AG08396 (cell line): ENCODE results near the gene BBS12.

Experiments
- DNase-seq: peaks from one replicate; pipeline ENCODE4 v3.0.0; 2012; ENCODE audit warnings: low spot score, mixed read lengths

Gene BBS12

DNA sequence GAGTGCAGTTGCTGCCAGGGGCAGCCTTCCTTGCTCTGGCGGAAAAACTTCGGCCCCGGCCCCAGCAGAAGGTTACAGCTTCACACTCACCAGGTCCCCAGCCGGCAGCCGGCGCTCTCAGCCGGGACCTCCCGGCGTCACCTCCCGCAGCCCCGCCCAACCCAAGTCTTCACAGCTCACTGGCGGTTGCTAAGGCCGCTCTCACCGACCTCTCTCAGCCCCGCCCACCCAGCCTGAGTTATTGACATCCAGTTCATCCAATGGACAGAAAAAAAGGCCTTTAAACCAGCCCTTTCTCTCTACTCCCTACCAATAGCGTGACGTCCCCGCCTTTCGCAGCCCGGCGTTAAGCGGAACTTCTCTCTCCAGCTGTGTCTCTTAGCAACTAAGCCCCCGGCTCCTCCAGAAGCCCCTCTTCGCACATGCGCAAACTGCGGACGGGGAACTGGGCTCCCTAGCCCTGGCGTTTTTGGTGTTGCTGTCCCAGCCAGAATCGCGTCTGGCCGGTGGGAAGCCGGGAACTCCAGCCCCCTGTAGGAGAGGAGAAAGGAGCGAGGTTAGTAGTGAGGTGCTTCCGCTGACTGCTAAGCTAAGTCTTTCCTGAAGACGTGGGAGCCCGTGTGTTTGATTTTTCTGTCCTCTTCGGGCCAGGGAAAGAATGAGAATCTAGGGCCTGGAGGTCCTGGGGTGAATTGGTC, at the start of gene BBS12:
TSS of gene BBS12 (plus strand) at position 376 of the 698 bp plus-strand sequence. CDS start 9,189 bp downstream, outside the sequence.
- DNase-seq: peak; percentile 95

DNA sequence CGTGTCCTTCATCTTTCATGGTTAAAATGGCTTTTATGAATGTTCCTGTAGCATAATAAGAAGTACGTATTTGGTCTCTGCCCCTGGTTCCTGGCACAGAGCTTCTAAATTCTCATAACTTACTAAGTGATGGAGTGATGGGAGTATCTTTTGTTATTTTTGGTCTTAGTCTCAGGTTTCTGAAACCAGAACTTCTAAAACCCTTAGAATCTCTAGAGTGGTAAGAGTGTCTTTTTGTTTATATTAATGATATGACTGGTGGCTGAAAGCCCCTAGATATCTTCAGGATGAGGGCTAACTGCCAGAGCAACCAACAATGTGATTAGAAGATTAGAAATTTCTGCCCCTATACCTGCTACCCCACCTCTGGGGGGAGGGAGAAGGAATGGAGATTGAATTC, 45.8 kb upstream of the BBS12 start:
- no peak for DNase-seq

DNA sequence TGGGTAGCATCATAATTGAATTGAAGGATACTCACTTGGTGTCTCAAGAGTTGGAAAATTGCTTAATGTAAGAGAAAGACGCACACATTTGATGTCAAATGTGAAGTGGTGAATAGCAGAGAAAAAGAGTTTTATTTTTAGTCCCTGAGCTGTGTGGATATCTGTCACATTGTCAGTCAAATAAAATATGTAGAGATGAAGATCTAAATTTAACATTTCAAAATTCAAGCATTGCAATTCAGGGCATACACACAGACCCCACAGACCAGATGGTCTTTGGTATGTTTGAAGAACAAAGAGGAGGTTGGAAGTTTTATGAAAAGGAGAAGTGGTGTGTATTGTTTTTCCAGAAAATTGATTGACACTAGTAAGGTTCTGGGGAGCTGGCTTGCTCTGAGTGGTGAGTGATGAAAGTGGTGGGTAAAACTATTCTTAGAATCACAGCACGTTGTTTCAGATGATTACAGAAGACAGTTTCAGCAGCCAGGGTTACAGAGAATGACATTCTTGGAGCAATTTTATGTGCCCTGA, 44.9 kb upstream of the BBS12 start:
- no peak for DNase-seq

DNA sequence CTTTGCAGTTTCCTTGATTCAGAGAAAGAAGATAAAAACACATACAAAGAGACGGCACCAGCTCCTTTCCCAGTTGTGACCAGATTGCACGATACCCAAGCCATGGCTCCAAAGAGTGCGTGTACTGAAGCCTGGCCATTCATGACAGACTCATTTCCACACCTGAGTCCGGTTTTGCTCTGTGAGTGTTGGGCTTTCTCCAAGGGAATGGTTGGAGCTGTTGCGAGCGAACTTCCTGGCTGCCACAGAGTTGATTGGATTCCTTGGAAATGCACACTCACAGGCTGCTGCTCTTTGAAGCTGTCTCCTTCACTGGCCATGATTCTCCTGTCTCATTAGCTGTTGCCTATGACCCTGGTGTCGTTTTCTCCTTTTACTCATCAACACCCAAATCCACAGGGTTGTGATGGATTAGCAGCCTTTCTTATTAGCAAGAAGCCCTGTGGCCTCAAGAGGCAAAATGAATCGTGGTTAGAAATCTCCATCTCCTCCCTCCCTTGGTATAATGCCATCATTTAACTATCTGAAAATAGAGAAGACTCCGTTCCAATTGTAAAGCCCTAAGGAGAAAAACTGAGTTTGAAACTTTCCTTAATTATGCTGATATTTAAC, 43.9 kb upstream of the BBS12 start:
- no peak for DNase-seq

DNA sequence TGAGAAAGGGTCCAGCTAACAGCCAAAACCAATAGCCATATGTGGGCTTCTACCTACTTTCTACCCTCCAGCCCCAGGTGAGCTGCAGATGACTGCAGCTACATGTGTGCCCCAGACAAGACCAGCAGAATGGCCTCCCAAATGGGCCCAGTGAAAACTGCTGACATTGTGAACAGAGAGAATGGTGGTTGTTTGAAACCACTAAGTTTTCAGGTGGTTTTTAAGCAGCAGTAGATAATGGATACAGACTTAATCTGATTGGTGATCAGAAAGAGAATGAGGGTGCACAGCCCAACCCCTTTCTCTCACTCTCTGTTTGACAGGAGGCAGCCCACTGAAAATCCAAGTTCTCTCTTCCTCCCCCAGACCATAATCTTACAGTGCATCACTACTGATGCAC, 42.5 kb upstream of the BBS12 start:
- DNase-seq: no peak

DNA sequence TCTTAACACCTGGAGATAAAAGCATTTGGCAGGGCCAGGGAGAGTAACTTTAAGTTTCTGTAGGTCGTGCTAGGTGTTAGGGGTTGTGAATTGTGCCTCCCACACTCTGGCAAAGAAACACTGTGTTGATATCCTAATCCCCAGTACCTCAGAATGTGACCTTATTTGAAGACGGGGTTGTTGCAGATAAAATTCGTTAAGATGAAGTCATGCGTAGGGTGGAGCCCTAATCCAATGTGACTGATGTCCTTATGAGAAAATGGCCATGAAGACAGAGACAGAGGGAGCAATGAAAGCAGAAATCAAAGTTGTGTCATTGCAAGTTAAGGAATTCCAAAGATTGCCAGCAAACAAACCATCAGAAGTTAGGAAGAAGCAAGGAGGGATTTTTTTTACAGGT, 40.5 kb upstream of the BBS12 start:
- DNase-seq: no peak

DNA sequence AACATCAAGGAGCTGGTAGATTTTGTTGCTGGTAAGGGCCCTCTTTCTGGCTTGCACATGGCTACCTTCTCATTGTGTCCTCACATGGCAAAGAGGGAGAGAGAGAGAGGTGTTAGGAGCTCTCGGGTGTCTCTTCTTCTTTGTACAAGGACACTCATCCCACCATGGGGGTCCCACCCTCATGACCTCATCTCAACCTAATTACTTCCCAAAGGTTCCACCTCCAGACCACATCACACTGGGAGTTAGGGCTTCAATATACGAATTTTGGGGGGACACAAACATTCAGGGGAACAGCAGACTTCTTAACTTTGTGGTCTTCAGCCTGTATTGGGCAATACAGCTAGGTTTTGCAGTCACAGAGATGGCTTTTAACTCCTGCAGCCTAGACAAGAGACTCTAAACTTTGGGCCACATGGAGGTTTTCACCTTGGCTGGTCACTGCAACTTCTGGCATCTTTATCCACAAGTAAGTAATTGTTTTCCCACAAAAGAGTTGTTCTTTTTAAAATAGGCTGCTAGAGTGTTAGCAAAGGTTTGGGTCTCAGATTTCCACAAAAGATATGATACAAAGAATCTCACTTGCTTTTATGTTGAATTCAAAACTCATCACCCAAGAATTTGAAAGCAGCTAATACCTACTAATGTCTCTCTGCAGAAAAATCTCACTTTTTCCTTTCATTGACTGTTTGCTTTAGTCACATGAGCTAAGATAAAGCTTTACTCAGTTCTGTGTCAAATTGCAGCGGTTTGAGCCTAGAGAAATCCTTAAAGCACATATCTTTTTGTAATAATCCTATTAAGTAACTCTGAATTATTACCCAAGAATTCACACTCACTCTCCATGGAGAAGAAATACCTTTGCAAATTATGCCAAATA, 39.6 kb upstream of the BBS12 start:
- no peak for DNase-seq

DNA sequence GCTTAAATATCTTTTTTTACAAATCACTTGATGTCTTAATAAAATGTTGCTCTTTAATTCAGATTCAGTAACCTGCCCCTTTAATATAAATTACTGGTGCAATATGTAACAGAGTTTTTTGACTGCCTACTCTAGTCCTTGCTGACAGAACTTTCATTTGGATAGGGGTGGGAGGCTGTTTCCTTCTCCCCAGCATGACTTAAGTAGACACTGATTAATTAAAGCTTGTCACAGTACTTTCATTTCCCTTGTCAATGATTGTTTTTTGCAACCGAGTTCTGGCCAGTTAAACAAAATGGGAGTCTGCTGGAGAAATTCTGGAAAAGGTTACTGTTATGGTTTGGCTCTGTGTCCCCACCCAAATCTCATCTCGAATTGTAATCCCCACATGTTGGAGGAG, 37.3 kb upstream of the BBS12 start:
- no peak for DNase-seq

DNA sequence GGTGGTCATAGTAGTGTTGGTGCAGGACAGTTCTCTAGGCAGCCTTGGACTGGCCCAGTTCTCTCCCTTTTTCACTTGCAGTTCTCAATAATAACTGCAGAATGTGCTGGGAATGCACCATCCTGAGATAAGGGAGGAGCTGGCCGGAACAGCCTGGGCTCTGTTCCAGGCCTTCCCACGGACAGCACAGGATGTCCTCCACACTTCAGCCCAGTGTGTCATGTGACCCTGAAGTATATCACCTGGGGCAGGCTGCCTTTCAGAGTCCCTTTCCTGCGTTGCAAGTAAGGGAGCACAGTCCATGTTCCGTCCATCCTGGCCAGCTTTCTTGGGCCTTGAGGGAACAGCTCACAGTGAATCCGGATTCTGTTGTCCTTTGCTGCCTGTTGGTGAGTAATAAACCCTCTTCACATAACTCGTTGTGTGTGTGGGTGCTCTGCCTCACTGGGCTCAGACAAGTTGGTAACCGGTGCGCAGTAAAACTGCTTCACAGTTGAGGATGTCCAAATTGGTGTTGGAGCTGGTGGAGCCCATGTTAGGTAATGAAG, 32.3 kb upstream of the BBS12 start:
- no peak for DNase-seq

DNA sequence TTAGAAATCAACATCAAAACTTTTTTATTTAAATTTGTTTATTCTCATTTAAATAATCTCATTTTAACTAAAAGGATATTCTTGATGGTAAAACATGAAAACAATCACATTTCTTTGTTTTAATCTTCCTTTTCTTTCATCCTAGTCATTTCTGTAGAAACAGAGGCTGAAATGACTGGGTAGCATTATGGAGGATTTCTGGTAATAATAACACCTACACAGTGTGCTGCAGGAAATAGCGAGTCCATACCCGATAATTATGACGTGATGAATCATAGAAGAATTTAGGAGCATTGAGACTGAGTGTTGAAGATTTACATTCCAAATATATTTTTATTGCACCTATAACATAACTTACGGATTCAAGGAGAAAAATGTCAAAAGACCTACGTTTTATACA, 31.4 kb upstream of the BBS12 start:
- no peak for DNase-seq

DNA sequence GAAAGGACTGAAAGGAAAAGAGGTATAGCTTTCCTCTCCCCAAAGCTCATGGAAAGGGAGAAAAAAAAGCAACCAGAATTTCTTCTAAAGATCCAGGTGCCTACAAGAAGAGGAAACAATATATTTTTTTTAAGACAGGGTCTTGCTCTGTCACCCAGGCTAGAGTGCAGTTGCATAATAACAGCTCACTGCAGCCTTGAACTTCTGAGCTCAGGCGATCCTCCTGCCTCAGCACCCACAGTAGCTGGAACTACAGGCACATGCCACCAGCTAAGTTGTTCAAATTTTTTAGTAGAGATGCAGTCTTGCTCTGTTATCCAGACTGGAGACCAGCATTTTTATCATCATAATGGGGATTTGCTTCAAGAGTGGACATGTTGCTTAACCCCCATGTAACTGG, 30.5 kb upstream of the BBS12 start:
- no peak for DNase-seq

DNA sequence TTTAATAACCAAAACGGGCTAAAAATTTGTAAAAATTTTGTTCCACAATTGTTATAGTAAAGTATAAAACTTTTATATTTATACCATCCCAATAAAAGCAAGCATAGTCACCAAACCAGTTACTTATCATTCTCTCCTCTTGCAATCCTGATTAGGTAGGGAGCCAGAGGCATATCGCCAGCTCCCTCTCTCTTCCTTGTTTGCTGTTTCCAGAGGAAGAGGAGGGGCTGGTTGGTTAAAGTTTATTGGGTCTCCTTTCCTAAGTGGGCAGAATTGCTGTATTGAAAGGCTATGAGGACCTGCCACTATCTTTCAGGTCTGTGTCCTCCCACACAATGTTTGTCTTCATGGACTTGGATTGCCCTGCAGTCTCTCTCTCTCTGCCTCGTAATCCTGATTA, 29.6 kb upstream of the BBS12 start:
- no peak for DNase-seq

DNA sequence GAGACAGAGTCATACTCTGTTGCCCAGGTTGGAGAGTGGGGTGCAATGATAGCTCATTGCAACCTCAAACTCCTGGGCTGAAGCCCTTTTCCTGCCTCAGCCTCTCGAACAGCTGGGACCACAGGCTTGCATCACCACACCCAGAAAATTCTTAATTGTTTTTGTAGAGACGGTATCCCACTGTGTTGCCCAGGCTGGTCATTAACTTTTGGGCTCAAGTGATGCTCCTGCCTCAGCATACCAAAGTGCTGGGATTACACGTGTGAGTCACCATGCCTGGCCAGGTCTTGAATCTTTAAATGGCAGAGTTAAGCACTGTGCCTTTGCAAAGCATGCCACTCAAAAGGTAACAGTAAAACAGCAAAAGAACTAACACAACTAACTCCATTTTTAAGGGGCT, 28.6 kb upstream of the BBS12 start:
- DNase-seq: no peak

DNA sequence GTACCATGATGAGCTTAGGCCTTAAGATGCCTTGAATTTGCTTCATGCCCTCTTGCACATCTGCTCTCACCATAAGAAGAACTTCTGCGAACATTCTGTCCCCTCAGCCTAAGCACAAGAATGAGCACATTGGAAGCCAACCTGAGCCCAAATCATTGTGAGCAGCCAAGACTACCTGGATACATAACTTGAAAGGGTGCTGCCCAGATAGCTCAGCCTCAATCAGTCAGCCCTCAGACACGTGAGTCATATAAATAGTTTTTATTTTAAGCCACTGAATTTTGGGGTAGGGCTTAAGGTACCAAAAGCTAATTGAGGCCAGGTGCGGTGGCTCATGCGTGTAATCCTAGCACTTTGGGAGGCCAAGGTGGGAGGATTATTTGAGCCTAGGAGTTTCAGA, 27.5 kb upstream of the BBS12 start:
- DNase-seq: no peak

DNA sequence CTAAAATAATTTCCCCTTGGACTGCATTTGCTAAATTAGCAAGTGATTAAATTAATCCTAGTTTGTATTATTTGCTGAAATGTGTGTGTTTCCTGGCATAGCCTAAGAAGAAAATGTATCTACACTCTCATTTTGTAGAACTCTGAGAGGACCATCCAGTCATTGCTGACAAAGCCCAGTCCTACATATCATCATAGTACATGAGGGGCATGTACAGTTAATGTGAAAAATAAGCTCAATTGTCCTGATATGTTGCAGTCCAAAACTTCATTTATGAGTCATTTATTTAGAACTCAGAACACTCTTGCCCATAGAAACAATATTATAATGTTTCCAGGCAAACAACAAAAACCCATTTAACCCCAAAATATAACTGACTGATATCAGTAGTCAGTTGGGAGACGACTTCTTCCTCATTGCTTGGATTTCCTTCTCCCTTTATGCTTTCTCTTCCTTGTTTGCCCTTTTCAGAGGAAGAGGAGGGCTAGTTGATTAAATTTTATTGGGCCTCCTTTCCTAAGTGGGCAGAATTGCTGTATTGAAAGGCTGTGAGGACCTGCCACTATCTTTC, 26.9 kb upstream of the BBS12 start:
- DNase-seq: no peak

DNA sequence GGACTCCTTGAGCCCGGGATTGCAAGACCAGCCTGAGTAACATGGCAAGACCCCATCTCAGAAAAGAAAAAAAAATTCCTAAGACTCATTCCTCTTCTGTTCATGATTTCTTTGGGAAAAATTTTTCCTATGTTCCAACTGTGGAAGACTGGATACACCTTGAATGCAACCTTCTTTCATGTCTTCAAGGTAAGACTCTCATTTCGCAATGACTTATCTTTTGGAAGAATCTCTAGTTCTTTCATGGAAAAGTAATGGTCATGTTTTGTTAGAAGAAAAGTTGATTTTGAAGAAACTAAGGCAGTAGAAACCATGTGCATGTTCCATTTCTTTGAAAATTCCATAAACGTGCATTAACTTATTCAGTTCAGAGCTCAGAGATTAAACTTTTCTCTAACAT, 26.0 kb upstream of the BBS12 start:
- no peak for DNase-seq

DNA sequence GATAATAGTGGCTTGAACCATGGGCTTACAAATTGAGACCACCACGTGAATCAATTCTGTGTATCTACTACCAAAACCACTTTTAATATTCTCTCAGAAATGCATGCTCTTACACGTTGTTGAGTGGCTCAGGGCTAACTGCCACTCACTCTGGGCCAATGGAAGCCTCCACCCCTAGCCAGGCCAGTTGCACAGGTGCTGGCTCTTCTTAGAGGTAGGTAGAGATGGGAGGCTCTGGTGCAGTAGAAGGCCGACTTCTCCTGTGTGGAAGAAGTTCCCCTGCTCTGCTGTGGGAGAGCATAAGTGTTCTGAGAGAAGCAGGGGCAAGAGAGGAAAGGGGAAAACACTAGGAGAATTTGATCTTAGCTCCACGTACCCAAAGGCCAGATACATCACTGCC, 25.0 kb upstream of the BBS12 start:
- DNase-seq: no peak

DNA sequence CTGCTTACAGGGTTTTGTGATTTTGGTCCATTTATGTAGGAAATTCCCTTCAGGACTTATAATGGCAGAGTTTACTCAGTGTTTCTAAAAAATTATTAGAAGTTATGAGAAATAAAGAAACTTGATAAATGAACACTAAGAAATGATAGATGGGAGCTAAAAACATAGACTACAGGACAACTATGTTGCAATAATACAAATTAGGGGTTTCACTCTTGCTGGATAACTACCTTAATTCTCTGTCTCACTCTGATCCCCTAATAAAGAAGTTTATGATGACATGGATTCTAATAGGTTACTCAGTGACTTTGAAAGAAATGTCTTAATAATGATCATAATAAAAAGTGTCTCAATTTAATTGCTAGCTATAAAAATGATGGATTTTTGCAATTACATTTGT, 23.3 kb upstream of the BBS12 start:
- no peak for DNase-seq

DNA sequence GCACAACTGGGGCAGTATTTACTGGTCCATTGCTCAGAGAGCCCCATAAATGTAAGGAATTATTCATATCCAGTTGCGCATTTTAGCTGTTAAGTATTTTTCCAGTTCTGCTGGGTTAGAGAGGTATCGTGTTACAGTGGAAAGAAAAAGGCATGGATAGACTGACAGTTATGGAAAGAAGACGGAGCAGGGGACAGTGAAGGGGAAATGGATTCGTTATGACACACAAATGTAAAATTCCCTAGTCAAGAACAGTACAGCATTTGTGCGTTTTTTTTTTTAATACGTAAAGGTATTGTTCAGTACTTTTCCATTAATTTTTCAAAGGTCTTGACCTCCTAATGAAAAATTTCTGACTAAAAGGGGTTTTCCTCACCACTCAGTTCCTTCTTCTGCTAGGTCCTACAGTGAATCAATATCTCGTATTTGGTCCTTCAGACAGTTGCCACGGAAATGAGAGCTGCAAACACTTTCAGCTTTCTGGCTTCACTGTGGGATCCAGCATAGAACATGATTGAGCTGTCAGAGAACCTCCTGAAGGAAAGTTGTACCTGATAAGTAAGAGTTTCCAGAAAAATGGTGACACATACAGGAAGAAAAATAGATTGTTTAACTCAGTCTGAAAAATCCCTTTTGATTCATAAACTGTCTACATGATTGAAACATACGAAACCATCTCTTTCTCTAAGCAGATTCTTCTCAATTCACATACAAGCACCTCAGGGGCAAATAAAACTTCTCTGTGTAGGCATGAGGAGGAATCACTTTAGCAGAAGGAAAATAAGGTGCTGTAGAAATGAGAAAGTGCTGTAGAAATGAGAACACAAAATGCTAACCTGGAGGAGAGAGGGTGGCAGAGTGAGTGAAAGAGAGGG, 21.8 kb upstream of the BBS12 start:
- no peak for DNase-seq

DNA sequence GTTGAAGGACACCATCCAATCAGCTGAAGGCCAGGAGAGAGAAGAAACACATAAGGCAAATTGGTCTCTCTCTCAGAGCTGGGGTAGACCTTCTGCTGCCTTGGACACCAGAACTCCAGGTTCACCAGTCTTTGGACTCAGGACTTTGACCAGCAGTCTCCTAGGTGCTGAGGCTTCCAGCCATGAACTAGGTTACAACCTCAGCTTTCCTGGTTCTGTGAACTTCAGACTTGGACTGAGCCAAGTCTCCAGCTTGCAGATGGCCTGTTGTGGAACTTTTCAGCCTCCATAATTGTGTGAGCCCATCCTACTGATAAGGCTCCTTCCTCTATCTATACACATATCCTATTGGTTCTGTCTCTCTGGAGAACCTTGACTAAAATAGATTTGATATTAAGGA, 20.6 kb upstream of the BBS12 start:
- DNase-seq: no peak

DNA sequence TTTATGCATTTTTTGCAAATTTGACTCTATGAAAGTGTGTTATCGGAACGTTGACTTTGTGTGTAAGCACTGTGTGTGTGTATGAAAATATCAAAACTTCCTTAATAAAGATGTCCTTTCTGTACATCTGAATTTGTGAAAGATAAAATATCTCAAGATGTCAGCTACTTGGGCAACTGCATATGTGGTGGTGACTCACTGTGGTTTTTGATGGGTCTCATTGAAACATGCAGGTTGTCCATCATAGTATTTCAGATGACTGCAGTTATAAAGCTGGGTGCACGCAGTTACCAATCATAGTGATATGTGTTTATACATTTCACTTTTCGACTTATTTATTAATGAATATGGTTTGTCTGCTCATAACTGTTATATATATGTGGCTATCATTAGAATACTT, 19.7 kb upstream of the BBS12 start:
- DNase-seq: no peak
